SK-N-SH treated with all-trans-retinoic acid at 6 μM for 48 hours (cell line): Measurements from ENCODE around the gene PARP2.

Experiments
- ATAC-seq: fragments of 200-7000 bp; cut with Tn5 transposase; 3 replicates; pipeline ENCODE4 v1.9.1; 2020; ENCODE audit warnings: mild to moderate bottlenecking, moderate library complexity
- BACH2 ChIP-seq: fragments of 250-450 bp; sonication (Bioruptor Pico); IDR thresholded peaks from 2 replicates; pipeline ENCODE4 v1.9.0; 2021; ENCODE audit warnings: mild to moderate bottlenecking, borderline replicate concordance
- CSDC2 ChIP-seq: fragments of 250-450 bp; sonication (Bioruptor Pico); IDR thresholded peaks from 2 replicates; pipeline ENCODE4 v1.5.0; 2020; ENCODE audit warnings: mild to moderate bottlenecking, moderate library complexity
- ESRRG ChIP-seq: fragments of 250-450 bp; sonication (Bioruptor Pico); IDR thresholded peaks from 2 replicates; pipeline ENCODE4 v1.6.1; 2021; ENCODE audit warnings: mild to moderate bottlenecking
- GLIS3 ChIP-seq: fragments of 250-450 bp; sonication (Bioruptor Pico); IDR thresholded peaks from 2 replicates; pipeline ENCODE4 v1.5.0; 2020; ENCODE audit warnings: mild to moderate bottlenecking, moderate library complexity
- ISL1 ChIP-seq: fragments of 250-450 bp; sonication (Bioruptor Pico); IDR thresholded peaks from 2 replicates; pipeline ENCODE4 v2.1.2; 2022; ENCODE audit warnings: mild to moderate bottlenecking, moderate library complexity
- OSR1 ChIP-seq: fragments of 250-450 bp; sonication (Bioruptor Pico); IDR thresholded peaks from 2 replicates; pipeline ENCODE4 v1.8.0; 2022; ENCODE audit warnings: moderate library complexity, mild to moderate bottlenecking, inconsistent platforms
- POU6F1 ChIP-seq: fragments of 250-450 bp; sonication (Bioruptor Pico); IDR thresholded peaks from 2 replicates; pipeline ENCODE4 v1.8.0; 2021; ENCODE audit warnings: low read depth, mild to moderate bottlenecking, moderate library complexity, borderline replicate concordance
- PPARA ChIP-seq: fragments of 250-450 bp; sonication (Bioruptor Pico); IDR thresholded peaks from 2 replicates; pipeline ENCODE4 v1.5.0; 2020; ENCODE audit warnings: mild to moderate bottlenecking, borderline replicate concordance
- RARB ChIP-seq: fragments of 250-450 bp; sonication (Bioruptor Pico); IDR thresholded peaks from 2 replicates; pipeline ENCODE4 v1.8.0; 2021; ENCODE audit warnings: mild to moderate bottlenecking, moderate library complexity
- SNAI2 ChIP-seq: fragments of 250-450 bp; sonication (Bioruptor Pico); IDR thresholded peaks from 2 replicates; pipeline ENCODE4 v1.5.0; 2020; ENCODE audit warnings: mild to moderate bottlenecking, moderate library complexity
- TCF4 ChIP-seq: fragments of 250-450 bp; sonication (Bioruptor Pico); IDR thresholded peaks from 2 replicates; pipeline ENCODE4 v1.8.0; 2021; ENCODE audit warnings: mild to moderate bottlenecking, moderate library complexity, borderline replicate concordance
- TOX ChIP-seq: fragments of 250-450 bp; sonication (Bioruptor Pico); IDR thresholded peaks from 2 replicates; pipeline ENCODE4 v1.8.0; 2021; ENCODE audit warnings: mild to moderate bottlenecking, moderate library complexity, borderline replicate concordance
- TSHZ2 ChIP-seq: fragments of 250-450 bp; sonication (Bioruptor Pico); IDR thresholded peaks from 2 replicates; pipeline ENCODE4 v1.5.0; 2020; ENCODE audit warnings: mild to moderate bottlenecking, moderate library complexity
- ZC3H10 ChIP-seq: fragments of 250-450 bp; sonication (Bioruptor Pico); IDR thresholded peaks from 2 replicates; pipeline ENCODE4 v1.5.1; 2021; ENCODE audit warnings: mild to moderate bottlenecking, moderate library complexity
- ZFP3 ChIP-seq: fragments of 250-450 bp; sonication (Bioruptor Pico); IDR thresholded peaks from 2 replicates; pipeline ENCODE4 v1.5.0; 2020; ENCODE audit warnings: mild to moderate bottlenecking, moderate library complexity
- ZFP30 ChIP-seq: fragments of 450-650 bp; formaldehyde crosslinking; IDR thresholded peaks from 2 replicates; pipeline ENCODE4 v1.5.0; 2022; ENCODE audit warnings: mild to moderate bottlenecking, moderate library complexity
- ZNF565 ChIP-seq: fragments of 450-650 bp; formaldehyde crosslinking; conservative IDR thresholded peaks from 2 replicates; pipeline ENCODE4 v1.5.0; 2020; ENCODE audit warnings: low read depth, mild to moderate bottlenecking, moderate library complexity
- ZNF70 ChIP-seq: fragments of 450-650 bp; formaldehyde crosslinking; IDR thresholded peaks from 2 replicates; pipeline ENCODE4 v1.5.0; 2020; ENCODE audit warnings: mild to moderate bottlenecking, moderate library complexity
- ZNF8 ChIP-seq: fragments of 450-650 bp; formaldehyde crosslinking; IDR thresholded peaks from 2 replicates; pipeline ENCODE4 v1.5.0; 2020; ENCODE audit warnings: mild to moderate bottlenecking, moderate library complexity
- TF ChIP-seq, protein P1 (sequence below): fragments of 250-450 bp; sonication (Bioruptor Pico); IDR thresholded peaks from 2 replicates; pipeline ENCODE4 v1.8.0; 2020; ENCODE audit warnings: mild to moderate bottlenecking, moderate library complexity, borderline replicate concordance
- TF ChIP-seq, protein P2 (sequence below): fragments of 250-450 bp; sonication (Bioruptor Pico); IDR thresholded peaks from 2 replicates; pipeline ENCODE4 v1.5.1; 2020; ENCODE audit warnings: low read depth, mild to moderate bottlenecking, moderate library complexity
- TF ChIP-seq, protein P3 (sequence below): fragments of 250-450 bp; sonication (Bioruptor Pico); IDR thresholded peaks from 2 replicates; pipeline ENCODE4 v1.5.1; 2021; ENCODE audit warnings: mild to moderate bottlenecking, moderate library complexity

The PARP2 gene

DNA sequence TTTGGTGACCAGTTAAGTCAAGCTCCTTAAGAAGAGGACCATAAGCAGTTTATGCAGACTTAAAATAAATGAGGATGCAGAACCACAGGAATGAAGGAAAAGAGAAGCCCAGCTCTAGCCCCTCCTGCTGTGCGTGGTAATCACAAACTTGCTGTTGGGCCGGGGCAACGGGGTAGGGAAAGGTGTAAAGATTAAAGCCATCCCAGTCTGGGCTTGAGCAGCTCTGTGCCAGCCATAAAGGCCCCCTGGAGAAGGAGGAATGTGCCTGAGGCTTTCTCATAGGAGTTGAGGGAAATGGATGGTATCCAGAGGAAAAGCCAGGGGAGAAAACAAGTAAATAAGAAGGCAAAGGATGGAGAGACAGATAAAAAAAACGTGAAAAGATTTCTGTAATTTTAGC is 44.7 kb downstream of the PARP2 start:
- no peak for ATAC-seq
- TF ChIP-seq GLIS3 (CRISPR knock-in tag), result no peak
- TF ChIP-seq TCF4 (CRISPR knock-in tag), result no peak
- TF ChIP-seq ESRRG, result no peak
- TF ChIP-seq ZFP3 (CRISPR knock-in tag), result no peak
- TF ChIP-seq, protein P1, sequence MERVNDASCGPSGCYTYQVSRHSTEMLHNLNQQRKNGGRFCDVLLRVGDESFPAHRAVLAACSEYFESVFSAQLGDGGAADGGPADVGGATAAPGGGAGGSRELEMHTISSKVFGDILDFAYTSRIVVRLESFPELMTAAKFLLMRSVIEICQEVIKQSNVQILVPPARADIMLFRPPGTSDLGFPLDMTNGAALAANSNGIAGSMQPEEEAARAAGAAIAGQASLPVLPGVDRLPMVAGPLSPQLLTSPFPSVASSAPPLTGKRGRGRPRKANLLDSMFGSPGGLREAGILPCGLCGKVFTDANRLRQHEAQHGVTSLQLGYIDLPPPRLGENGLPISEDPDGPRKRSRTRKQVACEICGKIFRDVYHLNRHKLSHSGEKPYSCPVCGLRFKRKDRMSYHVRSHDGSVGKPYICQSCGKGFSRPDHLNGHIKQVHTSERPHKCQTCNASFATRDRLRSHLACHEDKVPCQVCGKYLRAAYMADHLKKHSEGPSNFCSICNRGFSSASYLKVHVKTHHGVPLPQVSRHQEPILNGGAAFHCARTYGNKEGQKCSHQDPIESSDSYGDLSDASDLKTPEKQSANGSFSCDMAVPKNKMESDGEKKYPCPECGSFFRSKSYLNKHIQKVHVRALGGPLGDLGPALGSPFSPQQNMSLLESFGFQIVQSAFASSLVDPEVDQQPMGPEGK (CRISPR knock-in tag), result no peak
- TF ChIP-seq ZNF70, result no peak
- TF ChIP-seq, protein P2, sequence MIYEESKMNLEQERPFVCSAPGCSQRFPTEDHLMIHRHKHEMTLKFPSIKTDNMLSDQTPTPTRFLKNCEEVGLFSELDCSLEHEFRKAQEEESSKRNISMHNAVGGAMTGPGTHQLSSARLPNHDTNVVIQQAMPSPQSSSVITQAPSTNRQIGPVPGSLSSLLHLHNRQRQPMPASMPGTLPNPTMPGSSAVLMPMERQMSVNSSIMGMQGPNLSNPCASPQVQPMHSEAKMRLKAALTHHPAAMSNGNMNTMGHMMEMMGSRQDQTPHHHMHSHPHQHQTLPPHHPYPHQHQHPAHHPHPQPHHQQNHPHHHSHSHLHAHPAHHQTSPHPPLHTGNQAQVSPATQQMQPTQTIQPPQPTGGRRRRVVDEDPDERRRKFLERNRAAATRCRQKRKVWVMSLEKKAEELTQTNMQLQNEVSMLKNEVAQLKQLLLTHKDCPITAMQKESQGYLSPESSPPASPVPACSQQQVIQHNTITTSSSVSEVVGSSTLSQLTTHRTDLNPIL (CRISPR knock-in tag), result no peak
- no peak for TF ChIP-seq ISL1
- no peak for TF ChIP-seq ZNF565
- TF ChIP-seq BACH2 (CRISPR knock-in tag), result no peak

DNA sequence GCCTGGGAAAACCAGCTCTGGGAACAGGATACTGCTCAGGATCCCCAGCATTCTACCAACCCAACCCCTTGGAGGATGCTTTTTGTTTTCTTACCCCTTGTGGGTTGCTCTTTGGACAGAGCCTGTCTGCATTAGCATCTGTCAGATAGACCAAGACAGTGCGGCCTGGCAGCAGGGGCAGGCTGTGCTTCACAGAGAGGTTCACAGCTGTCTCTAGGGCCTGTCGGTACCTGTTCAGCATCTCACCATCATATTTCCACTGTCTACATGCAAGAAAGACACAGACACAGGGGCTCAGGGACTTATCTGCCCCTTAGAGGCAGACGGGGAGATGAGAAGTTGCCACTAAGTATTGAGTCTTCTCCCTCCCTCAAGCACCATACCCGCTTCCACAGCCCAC is 48.1 kb downstream of the PARP2 start:
- TF ChIP-seq ZNF565, result no peak
- no peak for TF ChIP-seq ZNF8 (CRISPR knock-in tag)
- TF ChIP-seq PPARA (CRISPR knock-in tag), result no peak
- TF ChIP-seq ZNF70, result no peak
- no peak for TF ChIP-seq TSHZ2 (CRISPR knock-in tag)
- no peak for TF ChIP-seq OSR1 (CRISPR knock-in tag)
- TF ChIP-seq, protein P1 (CRISPR knock-in tag), result no peak
- TF ChIP-seq TOX (CRISPR knock-in tag), result no peak
- TF ChIP-seq ZFP30, result no peak
- no peak for TF ChIP-seq SNAI2 (CRISPR knock-in tag)
- TF ChIP-seq, protein P3, sequence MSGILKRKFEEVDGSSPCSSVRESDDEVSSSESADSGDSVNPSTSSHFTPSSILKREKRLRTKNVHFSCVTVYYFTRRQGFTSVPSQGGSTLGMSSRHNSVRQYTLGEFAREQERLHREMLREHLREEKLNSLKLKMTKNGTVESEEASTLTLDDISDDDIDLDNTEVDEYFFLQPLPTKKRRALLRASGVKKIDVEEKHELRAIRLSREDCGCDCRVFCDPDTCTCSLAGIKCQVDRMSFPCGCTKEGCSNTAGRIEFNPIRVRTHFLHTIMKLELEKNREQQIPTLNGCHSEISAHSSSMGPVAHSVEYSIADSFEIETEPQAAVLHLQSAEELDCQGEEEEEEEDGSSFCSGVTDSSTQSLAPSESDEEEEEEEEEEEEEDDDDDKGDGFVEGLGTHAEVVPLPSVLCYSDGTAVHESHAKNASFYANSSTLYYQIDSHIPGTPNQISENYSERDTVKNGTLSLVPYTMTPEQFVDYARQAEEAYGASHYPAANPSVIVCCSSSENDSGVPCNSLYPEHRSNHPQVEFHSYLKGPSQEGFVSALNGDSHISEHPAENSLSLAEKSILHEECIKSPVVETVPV (CRISPR knock-in tag), result no peak
- TF ChIP-seq TCF4 (CRISPR knock-in tag), result no peak
- TF ChIP-seq ESRRG, result no peak
- ATAC-seq, result no peak

DNA sequence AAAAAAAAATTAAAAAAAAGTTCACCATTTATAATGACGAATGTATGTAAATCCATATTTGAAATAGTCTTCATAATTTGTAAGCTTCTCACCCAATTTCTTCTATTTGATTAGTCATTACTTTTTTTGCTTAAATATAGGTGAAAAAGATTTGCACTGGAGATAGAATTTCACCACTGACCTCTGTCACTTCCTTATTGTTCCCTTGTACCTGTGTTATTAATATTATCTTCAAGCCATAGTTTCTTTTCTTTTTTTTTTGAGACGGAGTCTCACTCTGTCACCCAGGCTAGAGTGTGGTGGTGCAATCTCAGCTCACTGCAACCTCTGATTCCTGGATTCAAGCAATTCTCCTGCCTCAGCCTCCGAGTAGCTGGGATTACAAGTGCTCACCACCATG is 54.1 kb downstream of the PARP2 start:
- ATAC-seq, result no peak
- TF ChIP-seq ZFP30 (no peak), ISL1 (no peak), ESRRG (no peak), POU6F1 (CRISPR knock-in tag) (no peak), ZFP3 (CRISPR knock-in tag) (no peak), PPARA (CRISPR knock-in tag) (no peak), OSR1 (CRISPR knock-in tag) (no peak), ZC3H10 (CRISPR knock-in tag) (no peak), TCF4 (CRISPR knock-in tag) (no peak), RARB (CRISPR knock-in tag) (no peak), ZNF70 (no peak), CSDC2 (CRISPR knock-in tag) (no peak), ZNF8 (CRISPR knock-in tag) (no peak), GLIS3 (CRISPR knock-in tag) (no peak), SNAI2 (CRISPR knock-in tag) (no peak)
- TF ChIP-seq, protein P2 (CRISPR knock-in tag), result no peak
- TF ChIP-seq, protein P3 (CRISPR knock-in tag), result no peak
